NCI-H1694 (cell line): ENCODE results near the gene HOXB6.

Experiments used
- DNase-seq: peaks from one replicate; lab custom pipeline; 2025; lab: John Stamatoyannopoulos, UW

The HOXB6 gene

GRCh38 chr17:48634493-48635208 lies 29.9 kb upstream of the HOXB6 start:
- DNase-seq, result no peak

GRCh38 chr17:48633266-48633677 lies 28.5 kb upstream of the HOXB6 start:
- no peak for DNase-seq

- DNase-seq, result no peak
Observed at GRCh38 chr17:48632579-48633265, 27.9 kb upstream of the HOXB6 start.

DNA sequence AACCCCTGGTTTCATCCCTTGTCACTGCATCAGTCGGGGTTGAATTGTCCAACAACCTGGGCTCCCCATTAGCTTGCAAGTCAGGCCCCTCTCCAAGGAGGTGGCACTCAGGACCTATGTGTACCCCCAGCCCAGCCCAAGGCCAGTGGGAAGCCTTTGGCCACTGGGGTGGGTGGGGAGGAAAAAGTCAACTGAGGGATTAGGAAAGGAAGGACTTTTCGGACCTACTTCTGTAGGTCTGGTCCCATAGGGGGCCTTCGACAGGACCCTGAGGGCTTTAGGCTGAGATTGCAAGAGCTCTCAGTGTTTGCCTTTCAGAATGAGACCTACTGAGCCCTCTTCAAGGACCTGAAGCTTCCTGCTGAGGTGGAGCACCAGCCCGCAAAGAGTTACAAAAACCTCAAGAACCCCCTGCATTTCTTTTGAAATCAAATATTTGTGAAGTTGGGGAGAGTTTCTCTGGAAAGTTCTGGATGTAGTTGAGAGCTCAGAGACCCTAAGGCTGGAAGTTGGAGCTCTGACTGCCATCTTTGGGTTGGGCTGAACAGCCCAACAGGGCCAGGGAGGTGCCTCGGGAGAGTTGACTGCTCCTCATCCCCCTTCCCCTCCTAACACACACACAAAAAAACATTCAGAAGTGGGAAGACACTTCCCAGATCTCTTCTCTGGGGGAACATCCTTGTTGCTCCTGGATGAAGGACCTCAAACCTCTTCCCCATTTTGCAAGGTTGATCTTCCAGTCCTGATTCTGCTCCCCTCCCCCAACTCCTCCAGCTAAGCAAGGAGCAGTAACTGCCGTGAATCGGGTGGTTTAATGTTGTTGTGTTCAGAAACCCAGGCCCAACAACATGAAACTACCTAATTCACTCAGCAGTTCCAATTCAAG lies 27.1 kb upstream of the HOXB6 start:
- no peak for DNase-seq

DNA sequence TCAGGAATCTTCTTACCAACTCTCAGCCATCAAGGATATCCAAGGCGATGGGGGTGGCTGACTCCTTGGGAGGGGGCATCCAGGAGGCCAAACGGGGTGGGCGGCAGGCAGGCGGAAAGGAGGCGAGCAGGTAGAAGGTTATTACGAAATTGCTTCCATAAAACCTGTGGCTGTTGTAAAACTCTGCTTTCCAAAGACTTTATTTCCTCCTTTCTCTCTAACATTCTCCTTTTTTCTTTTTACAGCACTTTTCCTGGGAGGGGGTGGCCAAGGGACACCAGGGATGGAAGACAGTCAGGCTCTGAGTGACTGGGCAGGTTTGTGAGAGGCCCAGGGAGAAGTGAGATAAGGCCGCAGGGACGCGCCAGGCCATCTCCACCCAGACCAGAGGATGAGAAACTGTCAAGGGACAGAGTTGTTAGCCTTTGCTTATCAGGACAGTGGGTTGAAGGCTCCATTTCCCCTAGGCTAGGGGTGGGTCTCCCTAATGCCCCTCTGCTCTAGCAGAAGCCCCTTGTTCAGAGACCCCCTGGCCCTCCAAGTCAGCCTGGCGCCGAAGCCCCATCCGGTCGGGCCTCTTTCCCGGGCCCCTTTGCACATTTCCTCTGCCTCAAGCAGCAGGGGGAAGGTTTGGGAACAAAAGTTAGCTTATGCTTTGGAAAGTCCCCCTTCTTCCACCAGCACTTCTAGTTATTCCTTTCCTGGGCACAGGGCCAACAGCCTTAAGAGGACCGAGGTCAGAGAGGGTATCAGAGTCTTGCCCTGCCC lies 26.3 kb upstream of the HOXB6 start:
- no peak for DNase-seq

DNA sequence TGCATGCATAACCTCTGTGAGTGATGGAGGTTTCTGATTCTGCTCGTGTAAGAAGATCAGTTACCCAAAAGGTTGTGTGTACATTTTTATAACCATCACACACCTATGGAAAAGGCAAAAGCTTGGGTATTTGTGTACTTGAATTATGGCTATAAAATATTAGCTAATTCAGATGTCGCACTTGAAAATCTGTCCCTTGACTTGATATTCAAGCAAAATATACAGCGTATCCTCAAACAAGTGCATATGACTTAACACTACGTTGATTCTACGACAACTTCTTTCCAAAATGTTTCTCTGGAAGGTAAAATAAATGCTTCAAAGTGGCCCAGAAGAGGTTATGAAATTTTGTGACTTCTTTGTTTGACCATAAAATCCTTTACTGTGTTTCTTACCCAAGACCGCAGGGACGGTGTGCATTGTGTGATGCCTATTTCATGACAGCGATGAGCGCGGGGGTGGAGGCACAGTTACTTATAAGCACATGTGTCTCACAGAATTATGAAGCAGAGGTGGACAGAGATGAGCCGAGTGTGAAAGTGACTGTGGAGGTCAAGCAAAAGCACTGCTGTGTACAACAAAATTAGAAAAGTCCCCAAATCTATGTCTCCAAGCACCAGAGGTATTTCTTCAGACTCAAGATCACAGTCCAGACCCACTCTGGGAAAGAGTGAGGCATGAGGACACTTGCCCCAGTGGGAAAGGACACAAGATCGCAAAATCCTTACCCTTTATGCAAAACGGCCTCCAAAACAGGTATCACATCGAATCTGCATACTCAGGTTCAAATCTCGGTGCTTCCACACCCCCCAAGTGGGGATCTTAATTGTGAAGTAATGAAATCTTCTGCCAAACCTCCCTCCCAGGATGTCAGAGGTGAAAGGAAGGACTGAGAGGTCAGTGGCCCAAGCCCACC lies 25.5 kb upstream of the HOXB6 start:
- no peak for DNase-seq

DNA sequence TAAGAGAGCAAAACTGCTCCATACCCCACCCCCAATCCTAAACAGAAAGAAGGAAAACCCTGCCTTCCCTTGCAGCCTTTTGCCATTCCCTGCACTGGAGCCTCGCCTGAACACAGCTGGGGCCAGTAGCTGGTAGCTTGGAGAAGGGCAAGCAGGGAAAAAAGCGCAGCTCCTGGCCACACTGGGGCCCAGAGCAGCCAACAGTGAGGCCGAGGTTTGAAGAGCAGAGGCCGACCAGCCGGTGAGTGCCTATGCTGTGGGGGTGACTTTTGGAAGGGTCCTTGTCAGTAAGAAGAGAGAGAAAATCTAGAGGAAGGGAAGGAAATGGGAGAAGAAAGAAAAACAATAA lies 24.6 kb upstream of the HOXB6 start:
- DNase-seq, result no peak

DNA sequence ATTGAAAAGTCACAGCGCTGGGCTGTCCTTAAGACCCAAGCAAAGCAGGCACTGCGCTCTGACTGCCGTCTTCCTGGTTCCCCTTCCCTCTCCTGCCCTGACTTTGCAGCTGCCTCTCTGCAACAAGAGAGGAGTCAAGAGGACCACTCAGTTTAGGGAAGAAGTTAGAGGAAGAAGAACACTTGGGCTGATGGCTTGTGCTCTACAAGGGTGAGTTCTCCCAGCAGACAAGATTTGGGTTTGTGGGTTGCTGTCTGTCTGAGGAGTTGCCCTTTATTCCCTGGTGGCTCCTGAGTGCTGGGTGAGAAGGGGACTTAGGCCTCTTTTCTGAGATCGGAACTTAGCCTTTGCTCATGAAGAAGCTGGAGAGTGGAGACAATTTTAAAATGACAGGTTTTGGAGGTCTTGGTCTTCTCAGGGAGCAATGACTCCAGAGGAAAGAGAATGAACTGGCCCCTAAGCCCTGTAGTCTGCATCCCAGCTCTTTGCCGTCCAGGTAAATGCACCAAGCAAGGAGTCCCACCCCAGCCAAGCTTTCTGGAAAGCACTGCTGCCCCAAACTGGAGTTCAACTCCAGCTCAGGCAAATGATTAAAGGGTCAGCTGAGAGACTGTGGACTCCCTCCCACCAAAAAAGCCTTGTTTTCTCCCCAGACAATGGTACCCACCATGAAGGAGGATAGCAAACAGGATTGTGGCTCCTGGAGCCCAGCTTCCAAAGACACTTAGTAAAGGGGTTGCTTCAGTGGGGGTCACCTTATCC lies 24.0 kb upstream of the HOXB6 start:
- DNase-seq, result no peak

GRCh38 chr17:48627623-48628521 lies 23.1 kb upstream of the HOXB6 start:
- DNase-seq, result no peak

DNA sequence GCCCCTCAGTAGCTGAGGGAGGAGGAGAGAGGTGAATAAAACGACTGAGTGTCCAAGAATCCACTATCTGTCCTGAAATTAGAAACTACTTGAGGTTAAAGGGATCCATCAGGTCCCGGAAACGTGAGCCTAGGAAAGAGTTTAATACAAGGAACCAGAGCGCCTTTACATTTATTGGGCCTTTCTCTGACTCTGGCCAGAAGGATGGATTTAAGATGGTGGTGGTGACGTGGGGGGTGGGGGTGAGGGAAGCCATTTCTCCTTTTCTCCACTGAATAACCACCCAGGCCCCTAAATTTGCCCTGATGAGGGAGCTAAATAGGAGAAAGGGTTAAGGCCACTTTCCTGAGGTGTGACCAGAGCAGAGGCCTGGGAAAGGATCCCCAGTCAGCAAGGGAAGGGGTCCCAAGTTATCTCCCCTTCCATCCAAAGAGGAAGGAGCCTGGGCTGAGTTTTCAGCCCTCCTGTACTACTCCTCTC lies 22.4 kb upstream of the HOXB6 start:
- no peak for DNase-seq

GRCh38 chr17:48626245-48627117 lies 21.7 kb upstream of the HOXB6 start, which contains the start of gene HOXB9:
HOXB9 (minus strand) TSS chr17:48626358; CDS start chr17:48626269, 89 bp downstream.
- DNase-seq, result no peak

DNA sequence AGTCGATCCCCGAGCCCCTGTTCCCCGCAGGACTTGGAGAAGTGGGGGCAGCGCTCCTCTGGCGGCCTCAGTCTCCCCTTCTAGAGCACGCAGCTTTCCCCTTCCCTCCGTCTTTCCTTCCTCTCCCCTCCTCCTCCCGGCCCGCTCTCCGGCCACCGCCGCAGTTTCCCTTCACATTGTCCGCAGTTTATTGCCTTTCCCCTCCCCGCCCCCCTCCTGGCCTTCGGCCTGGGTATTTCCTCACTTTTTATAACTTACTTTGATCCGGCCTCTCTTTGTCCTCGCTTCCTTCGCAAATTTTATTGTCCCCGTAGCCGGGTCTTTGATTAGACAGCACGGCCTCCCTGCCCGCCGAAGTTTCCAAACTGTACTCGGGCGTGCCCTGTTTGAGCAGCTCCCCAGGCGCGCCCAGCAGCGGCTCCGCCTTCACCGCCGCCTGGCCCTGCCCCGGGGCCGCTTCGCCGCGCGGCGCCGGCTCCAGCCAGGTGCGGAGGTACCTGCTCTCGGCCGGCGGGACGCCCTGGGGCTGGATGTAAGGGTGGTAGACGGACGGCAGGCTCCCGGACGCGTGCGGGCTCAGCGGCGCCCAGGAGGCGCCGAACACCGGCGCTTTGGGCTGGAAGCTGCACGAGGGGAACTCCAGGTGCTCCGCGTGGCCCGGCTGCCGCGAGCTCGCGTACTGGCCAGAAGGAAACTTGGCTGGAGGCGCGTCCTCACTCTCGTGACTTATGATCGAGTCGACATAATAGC lies 20.9 kb upstream of the HOXB6 start:
- no peak for DNase-seq

DNA sequence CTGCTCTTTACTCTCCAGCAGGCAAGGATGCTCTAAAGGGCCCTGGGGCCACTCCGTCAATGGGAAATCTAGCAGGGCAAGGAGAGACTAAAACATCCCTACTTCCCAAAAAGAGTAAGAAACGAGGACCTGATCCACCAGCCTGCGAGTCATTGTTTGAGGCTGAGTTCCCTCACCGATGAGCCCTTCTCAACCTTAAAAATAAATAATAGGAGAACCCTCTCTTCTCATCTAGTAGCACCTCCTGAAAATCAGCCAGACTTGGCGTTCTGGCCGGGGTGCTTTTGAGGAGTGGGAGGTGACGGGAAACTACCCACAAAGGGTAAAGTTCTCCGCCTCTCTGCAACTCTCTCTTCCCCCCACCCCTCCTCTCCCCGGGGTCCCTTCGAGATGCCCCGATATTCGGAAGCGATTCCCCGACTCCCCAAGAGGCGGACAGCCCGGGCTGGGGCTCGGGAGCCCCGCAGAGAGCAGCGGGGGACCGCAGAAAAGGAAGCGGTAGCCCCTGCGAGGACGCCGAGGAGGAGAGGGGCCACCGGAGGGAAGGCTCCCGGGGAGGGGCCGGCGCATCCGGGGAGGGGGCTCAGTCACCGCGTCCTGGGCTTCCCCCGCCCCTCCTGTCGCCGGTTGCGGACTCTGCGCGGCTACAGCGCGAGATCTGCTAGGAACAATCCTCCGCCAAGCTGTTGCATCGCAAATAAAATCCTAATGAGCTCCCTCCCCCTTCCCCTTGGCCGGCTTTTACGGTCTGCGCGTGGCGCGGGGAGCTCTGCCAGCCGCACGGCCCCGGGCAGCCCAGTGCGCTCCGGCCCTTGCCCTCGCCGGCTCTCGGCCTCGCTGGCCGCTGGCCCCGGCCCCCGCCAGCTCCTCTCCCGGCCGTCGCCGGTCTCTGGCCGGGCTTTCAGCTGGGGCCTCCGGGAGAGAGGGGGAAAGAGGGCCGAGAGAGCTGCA lies 20.0 kb upstream of the HOXB6 start:
- DNase-seq, result no peak

- DNase-seq, result no peak
Observed at GRCh38 chr17:48624118-48624517, 19.3 kb upstream of the HOXB6 start.

- no peak for DNase-seq
Observed at GRCh38 chr17:48623583-48623982, 18.8 kb upstream of the HOXB6 start.

- DNase-seq, result no peak
Observed at GRCh38 chr17:48622857-48623256, 18.1 kb upstream of the HOXB6 start.
